Omental fat pad (tissue), 4 donors: ENCODE data around the gene REXO1. TPM values are rescaled to one million over a fixed set of nuclear protein-coding genes. Genes with fewer than 3 reads are reported as not detected.

Experiments used
- ATAC-seq: fragments of 150-250 bp; one replicate; pipeline ENCODE4 v1.9.1; 2016; ENCODE audit warnings: mild to moderate bottlenecking, moderate library complexity; ENCODE audit not compliant: low FRiP score
- DNase-seq: peaks from one replicate; pipeline ENCODE4 v3.0.0-alpha.2; 2019; ENCODE audit warnings: low spot score
- CTCF ChIP-seq, 3 donors: fragments of 450-650 bp; IDR thresholded peaks; one replicate each; pipeline ENCODE4 v1.5.1; 2016 to 2017; ENCODE audit warnings: antibody characterized with exemption in 3 of 3, mild to moderate bottlenecking in 3 of 3, moderate library complexity in 2 of 3
- total RNA-seq, 4 donors: library from RNA; depleted of rRNA; stranded (reverse); fragments of >200 nt; gene quantifications; one replicate each; pipeline ENCODE4 v1.1.0, GENCODE V29; 2016

REXO1 gene
- total RNA-seq, 4 donors from 2014 or later = 17.0 to 31.3 (median 19.6) TPM

- no peak for DNase-seq
- no peak for ATAC-seq
- no peak for TF ChIP-seq CTCF (IDR thresholded peaks at IDR 0.05)
Observed at GRCh38 chr19:1829958-1830357, 18.3 kb downstream of the REXO1 start.

- no peak for DNase-seq
- no peak for ATAC-seq
- TF ChIP-seq CTCF (IDR thresholded peaks at IDR 0.05) = no peak
Observed at GRCh38 chr19:1828279-1829238, 19.7 kb downstream of the REXO1 start.

GRCh38 chr19:1827566-1828278 lies 20.6 kb downstream of the REXO1 start:
- ATAC-seq (no peak), DNase-seq (no peak)
- TF ChIP-seq CTCF (IDR thresholded peaks at IDR 0.05) = no peak

- ATAC-seq = peak; percentile 22
- no peak for TF ChIP-seq CTCF (IDR thresholded peaks at IDR 0.05)
- no peak for DNase-seq
Observed at GRCh38 chr19:1826557-1827521, 21.4 kb downstream of the REXO1 start.

- TF ChIP-seq CTCF (IDR thresholded peaks at IDR 0.05) = peak in 2 of 3 donors; percentile 8 to 69
- ATAC-seq (peak; percentile 70), DNase-seq (peak; percentile 83)
Observed at GRCh38 chr19:1825909-1826556, 22.2 kb downstream of the REXO1 start.

GRCh38 chr19:1824252-1824622 lies 24.0 kb downstream of the REXO1 start:
- ATAC-seq = no peak
- no peak for DNase-seq
- TF ChIP-seq CTCF (IDR thresholded peaks at IDR 0.05) = no peak
